Keratinocyte (primary cell): Measurements from ENCODE around the gene GRIK4. TPM values are rescaled to one million over a fixed set of nuclear protein-coding genes. Genes with fewer than 3 reads are reported as not detected.

Experiments used
- DNase-seq: peaks from one replicate; pipeline ENCODE4 v3.0.0-alpha.2; 2011; ENCODE audit warnings: low read depth, missing footprints, low spot score
- FAIRE-seq: peaks from 2 replicates; lab custom pipeline; 2011; peaks lifted over from hg19 to GRCh38; lab: Jason Lieb, UNC
- H2AFZ ChIP-seq: 2 replicates; pipeline ENCODE4 v1.6.0; 2012; ENCODE audit warnings: low read length, control low read depth, inconsistent platforms; ENCODE audit not compliant: control insufficient read depth
- H3K27ac ChIP-seq: 2 replicates; pipeline ENCODE4 v1.5.1; 2011; ENCODE audit warnings: low read length; ENCODE audit not compliant: control insufficient read depth, insufficient read depth
- H3K27me3 ChIP-seq: 3 replicates; pipeline ENCODE4 v1.6.0; 2011; ENCODE audit warnings: low read length; ENCODE audit not compliant: control insufficient read depth, insufficient read depth; ENCODE audit errors: extremely low read depth
- H3K36me3 ChIP-seq, 2 experiments: 2 replicates in 1 of 2; 3 replicates in 1 of 2; pipeline ENCODE4 v1.5.1; 2011; ENCODE audit warnings: low read length in 2 of 2, mild to moderate bottlenecking in 1 of 2; ENCODE audit not compliant: control insufficient read depth in 2 of 2, insufficient read depth in 2 of 2; ENCODE audit errors: extremely low read depth in 1 of 2
- H3K4me1 ChIP-seq: 3 replicates; pipeline ENCODE4 v1.5.1; 2011; ENCODE audit warnings: low read length; ENCODE audit not compliant: control insufficient read depth, insufficient read depth; ENCODE audit errors: extremely low read depth
- H3K4me2 ChIP-seq: 3 replicates; pipeline ENCODE4 v1.6.0; 2011; ENCODE audit warnings: low read depth, low read length; ENCODE audit not compliant: control insufficient read depth, insufficient read depth; ENCODE audit errors: extremely low read depth
- H3K4me3 ChIP-seq, 3 experiments: fragments of 200-600 bp in 1 of 3; sonication (generic) in 1 of 3; 2 replicates in 2 of 3; 3 replicates in 1 of 3; pipeline ENCODE4 v1.5.1; 2011 to 2016; ENCODE audit warnings: low read length in 3 of 3, mild to moderate bottlenecking in 3 of 3, control low read depth in 2 of 3, inconsistent platforms in 1 of 3, low read depth in 1 of 3, mixed read lengths in 1 of 3, mixed run types in 1 of 3, moderate library complexity in 1 of 3; ENCODE audit not compliant: control insufficient read depth in 2 of 3, insufficient read depth in 2 of 3; ENCODE audit errors: extremely low read depth in 1 of 3
- H3K79me2 ChIP-seq: 2 replicates; pipeline ENCODE4 v1.6.0; 2012; ENCODE audit warnings: low read length; ENCODE audit not compliant: control insufficient read depth, insufficient read depth
- H3K9ac ChIP-seq: 3 replicates; pipeline ENCODE4 v1.6.0; 2011; ENCODE audit warnings: low read length; ENCODE audit not compliant: control insufficient read depth, insufficient read depth; ENCODE audit errors: extremely low read depth
- H3K9me1 ChIP-seq: 3 replicates; pipeline ENCODE4 v1.6.0; 2011; ENCODE audit warnings: low read length; ENCODE audit not compliant: control insufficient read depth, insufficient read depth; ENCODE audit errors: extremely low read depth
- H3K9me3 ChIP-seq: 2 replicates; pipeline ENCODE4 v1.5.1; 2012; ENCODE audit warnings: low read depth, low read length; ENCODE audit not compliant: control insufficient read depth
- H4K20me1 ChIP-seq: 3 replicates; pipeline ENCODE4 v1.6.0; 2011; ENCODE audit warnings: low read length; ENCODE audit not compliant: control insufficient read depth, insufficient read depth; ENCODE audit errors: extremely low read depth
- CTCF ChIP-seq, 3 experiments: IDR thresholded peaks in 1 of 3; conservative IDR thresholded peaks in 1 of 3; optimal IDR thresholded peaks in 1 of 3; 2 replicates in 2 of 3; 3 replicates in 1 of 3; pipeline versions ENCODE3 to v1.5.1; 2011; ENCODE audit warnings: low read length in 3 of 3, mild to moderate bottlenecking in 3 of 3, moderate library complexity in 2 of 3, control low read depth in 1 of 3, inconsistent platforms in 1 of 3; ENCODE audit not compliant: insufficient read depth in 2 of 3; ENCODE audit errors: extremely low read depth in 1 of 3
- EZH2 ChIP-seq: IDR thresholded peaks from one replicate; pipeline ENCODE4 v1.6.1; 2012; ENCODE audit warnings: inconsistent platforms, mild to moderate bottlenecking, low read length, moderate library complexity
- dilution Hi-C: fragments of 300-500 bp; cut with MboI; formaldehyde crosslinking; loops from one replicate; pipeline ENCODE4 v1.7.0; 2020; ENCODE audit warnings: low sequenced_read_pairs; ENCODE audit not compliant: extremely low pct_ligation_motif_present
- polyA plus RNA-seq, 5 experiments: library from polyadenylated mRNA; depleted of rRNA in 3 of 5; stranded (reverse) in 3 of 5; stranded (forward) in 1 of 5; unstranded in 1 of 5; fragments of >200 nt; gene quantifications; 1 replicate in 1 of 5; 2 replicates in 3 of 5; 3 replicates in 1 of 5; pipeline versions ENCODE4 v1.2.1 to v1.2.3, GENCODE V29; 2011 to 2012; ENCODE audit warnings: missing spikeins in 2 of 5, low read depth in 1 of 5, low replicate concordance in 1 of 5

GRIK4 gene
- polyA plus RNA-seq, 1 donor (not counting 4 experiments of a cell fraction or from before 2014, with no cell fraction given) = not detected

DNA sequence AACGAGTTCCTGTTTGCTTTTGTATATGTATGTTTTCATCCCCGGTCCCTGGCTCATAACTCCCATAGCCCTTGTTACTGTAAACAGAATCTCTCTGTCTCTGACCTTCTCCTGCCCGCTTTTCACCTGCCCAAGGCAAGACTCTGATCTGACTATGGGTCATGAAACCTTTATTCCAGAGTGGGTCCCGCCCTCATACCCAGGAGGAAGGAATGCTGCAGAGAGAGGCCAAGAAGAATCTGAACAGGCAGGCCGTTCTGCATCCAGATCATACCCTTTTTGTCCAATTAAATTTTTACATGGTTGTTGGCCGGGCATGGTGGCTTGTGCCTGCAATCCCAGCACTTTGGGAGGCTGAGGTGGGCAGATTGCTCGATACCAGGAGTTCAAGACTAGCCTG lies 39.6 kb downstream of the GRIK4 start:
- Histone ChIP-seq H3K27ac (no peak overlapping the region), H3K9me3 (no peaks in the 10 kb centered on the region), H3K4me2 (no peak overlapping the region), H3K36me3 (no peaks in the 10 kb centered on the region), H3K79me2 (no peaks in the 10 kb centered on the region), H3K9ac (no peak overlapping the region), H3K9me1 (no peaks in the 10 kb centered on the region), H3K4me3 (no peak overlapping the region), H3K4me1 (peaks cover 8% of the 10 kb centered on the region), H2AFZ (no peak overlapping the region), H3K27me3 (peaks cover 3% of the 10 kb centered on the region), H4K20me1 (no peaks in the 10 kb centered on the region)
- dilution Hi-C loops = no loop called here
- DNase-seq (no peak), FAIRE-seq (no peak)
- TF ChIP-seq CTCF (optimal IDR thresholded peaks at IDR 0.05 in 1 of 3, IDR thresholded peaks at IDR 0.05 in 1 of 3, conservative IDR thresholded peaks at IDR 0.05 in 1 of 3; ENCODE audit: extremely low read depth in 1 of 3, insufficient read depth in 2 of 3, low read length in 3 of 3) (no peak), EZH2 (no peak)

DNA sequence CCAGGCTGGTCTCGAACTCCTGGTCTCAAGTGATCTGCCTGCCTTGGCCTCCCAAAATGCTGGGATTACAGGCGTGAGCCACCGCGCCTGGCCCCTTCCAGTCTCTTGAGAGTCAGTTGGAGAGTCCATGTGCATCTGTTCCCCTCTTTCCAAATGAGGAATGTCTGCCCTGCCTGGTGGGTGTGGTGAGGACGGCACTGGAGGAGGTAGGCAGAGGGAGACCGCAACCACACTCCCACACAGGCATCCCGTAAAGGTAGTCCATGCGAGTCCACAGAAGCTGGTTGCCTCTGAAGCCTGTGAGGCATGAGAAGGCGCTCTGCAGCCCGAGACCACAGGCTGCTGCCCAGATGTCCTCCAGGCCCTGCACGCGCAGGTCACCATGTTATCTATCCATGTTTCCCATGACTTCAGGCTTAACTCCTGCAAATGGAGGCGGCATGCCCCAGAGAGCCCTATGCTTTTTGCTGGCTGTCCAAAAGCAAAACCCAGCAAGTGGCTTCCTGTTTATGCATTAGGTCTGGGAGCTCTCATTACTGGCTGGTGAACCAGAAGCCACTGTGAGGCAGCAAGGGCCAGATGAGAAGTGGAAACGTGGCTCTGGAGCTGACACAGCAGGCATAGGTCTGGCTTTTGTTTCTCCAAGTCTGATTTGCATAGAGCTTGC lies 43.4 kb downstream of the GRIK4 start:
- H3K4me1 ChIP-seq = no peaks in the 10 kb centered on the region
- no peaks in the 10 kb centered on the region for H4K20me1 ChIP-seq
- no peak overlapping the region for H2AFZ ChIP-seq
- DNase-seq (no peak), FAIRE-seq (no peak)
- no peak overlapping the region for H3K9ac ChIP-seq
- no peak for TF ChIP-seq EZH2
- no peak for TF ChIP-seq CTCF (optimal IDR thresholded peaks at IDR 0.05 in 1 of 3, IDR thresholded peaks at IDR 0.05 in 1 of 3, conservative IDR thresholded peaks at IDR 0.05 in 1 of 3; ENCODE audit: extremely low read depth in 1 of 3, insufficient read depth in 2 of 3, low read length in 3 of 3)
- no peaks in the 10 kb centered on the region for H3K9me3 ChIP-seq
- no peaks in the 10 kb centered on the region for H3K36me3 ChIP-seq
- H3K4me2 ChIP-seq = no peak overlapping the region
- H3K27me3 ChIP-seq = peaks cover 7% of the 10 kb centered on the region
- H3K79me2 ChIP-seq = no peaks in the 10 kb centered on the region
- no peak overlapping the region for H3K27ac ChIP-seq
- dilution Hi-C loops = no loop called here
- H3K4me3 ChIP-seq = no peak overlapping the region
- no peaks in the 10 kb centered on the region for H3K9me1 ChIP-seq
